RWPE1 (cell line): Measurements from ENCODE around the gene ZNF765.
"Not testable (repeated sequence)": the region's sequence is repeated elsewhere in the genome, so short reads cannot be mapped to it uniquely, and the experiment has no call there.

Experiments
- CTCF ChIA-PET: fragments of 350-600 bp; sonication (Branson Sonifier 250); formaldehyde crosslinking; extraction: SDS; loops from one replicate; lab custom pipeline; 2021; lab: Yijun Ruan, JAX
- POLR2A ChIA-PET: fragments of 400-600 bp; formaldehyde crosslinking; extraction: SDS; loops from one replicate; lab custom pipeline; 2020; ENCODE audit warnings: antibody characterized with exemption; ENCODE audit not compliant: low non-redundant PET; lab: Yijun Ruan, JAX
- DNase-seq: peaks from one replicate; pipeline ENCODE4 v3.0.0; 2012; ENCODE audit warnings: low spot score
- H3K27ac ChIP-seq: fragments of 450-650 bp; 2 replicates; pipeline ENCODE4 v1.5.1; 2017
- TF ChIP-seq, protein P1 (sequence below): fragments of 450-650 bp; conservative IDR thresholded peaks from 2 replicates; pipeline ENCODE4 v1.5.1; 2017; ENCODE audit warnings: low read depth, mild to moderate bottlenecking

Gene ZNF765

DNA sequence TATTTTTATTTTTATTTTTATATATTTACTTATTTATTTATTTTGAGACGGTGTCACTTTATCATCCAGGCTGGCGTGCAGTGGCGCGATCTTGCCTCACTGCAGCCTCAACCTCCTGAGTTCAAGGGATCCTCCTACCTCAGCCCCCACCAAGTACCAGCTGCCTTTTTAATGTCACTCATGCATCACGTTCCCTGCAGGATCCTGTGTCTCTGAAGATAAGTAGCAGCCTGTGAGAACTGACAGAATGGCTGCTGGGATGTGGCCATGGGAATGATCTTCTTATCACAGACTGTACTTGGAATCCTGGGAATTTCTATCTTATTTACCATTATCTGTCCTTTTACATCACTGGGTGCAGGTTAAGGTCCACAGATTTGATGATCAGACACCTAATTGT, 27.6 kb downstream of the ZNF765 start:
- POLR2A ChIA-PET = no interaction called here
- H3K27ac ChIP-seq = no peak overlapping the region
- CTCF ChIA-PET = no interaction called here
- no peak for DNase-seq
- TF ChIP-seq, protein P1, sequence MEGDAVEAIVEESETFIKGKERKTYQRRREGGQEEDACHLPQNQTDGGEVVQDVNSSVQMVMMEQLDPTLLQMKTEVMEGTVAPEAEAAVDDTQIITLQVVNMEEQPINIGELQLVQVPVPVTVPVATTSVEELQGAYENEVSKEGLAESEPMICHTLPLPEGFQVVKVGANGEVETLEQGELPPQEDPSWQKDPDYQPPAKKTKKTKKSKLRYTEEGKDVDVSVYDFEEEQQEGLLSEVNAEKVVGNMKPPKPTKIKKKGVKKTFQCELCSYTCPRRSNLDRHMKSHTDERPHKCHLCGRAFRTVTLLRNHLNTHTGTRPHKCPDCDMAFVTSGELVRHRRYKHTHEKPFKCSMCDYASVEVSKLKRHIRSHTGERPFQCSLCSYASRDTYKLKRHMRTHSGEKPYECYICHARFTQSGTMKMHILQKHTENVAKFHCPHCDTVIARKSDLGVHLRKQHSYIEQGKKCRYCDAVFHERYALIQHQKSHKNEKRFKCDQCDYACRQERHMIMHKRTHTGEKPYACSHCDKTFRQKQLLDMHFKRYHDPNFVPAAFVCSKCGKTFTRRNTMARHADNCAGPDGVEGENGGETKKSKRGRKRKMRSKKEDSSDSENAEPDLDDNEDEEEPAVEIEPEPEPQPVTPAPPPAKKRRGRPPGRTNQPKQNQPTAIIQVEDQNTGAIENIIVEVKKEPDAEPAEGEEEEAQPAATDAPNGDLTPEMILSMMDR = no peak

DNA sequence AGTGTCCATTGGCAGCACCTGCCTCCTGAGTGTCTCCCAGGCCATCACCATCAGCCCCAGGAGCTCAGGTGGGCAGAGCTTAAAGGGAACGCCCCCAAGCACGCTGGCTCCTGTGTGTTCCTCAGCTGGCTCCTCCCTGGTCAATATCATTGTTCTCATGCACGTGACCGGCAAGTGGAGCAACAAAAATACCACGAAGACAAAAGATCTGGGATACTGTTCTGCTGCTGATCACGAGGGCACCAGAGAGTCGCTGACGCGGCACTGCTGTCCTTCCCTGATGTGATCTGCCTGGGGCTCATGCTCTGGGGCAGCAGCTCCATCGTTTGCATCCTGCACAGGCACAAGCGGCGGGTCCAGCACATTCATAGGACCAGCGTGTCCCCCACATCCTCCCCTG, 28.1 kb downstream of the ZNF765 start:
- CTCF ChIA-PET, H3K27ac ChIP-seq, POLR2A ChIA-PET, DNase-seq: not testable (repeated sequence)

DNA sequence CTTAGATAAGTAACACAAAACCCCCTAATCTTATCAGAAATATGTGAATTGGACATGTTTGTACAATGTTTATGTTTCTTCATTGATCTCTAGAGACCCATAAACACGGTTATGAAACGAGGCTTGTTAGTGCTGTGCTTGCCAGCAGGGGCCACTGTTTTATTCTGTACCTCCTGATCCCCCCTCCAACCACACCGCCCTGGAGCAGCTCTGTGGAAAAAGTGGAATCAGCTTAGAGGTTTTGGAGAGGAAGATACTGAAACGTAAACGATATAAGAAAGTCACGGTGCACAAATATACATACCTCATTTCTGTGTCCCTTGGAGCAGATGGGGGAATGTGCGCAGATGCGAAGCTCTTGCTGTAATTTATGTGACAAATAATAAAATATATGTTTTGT, 28.7 kb downstream of the ZNF765 start:
- not testable (repeated sequence) for DNase-seq

DNA sequence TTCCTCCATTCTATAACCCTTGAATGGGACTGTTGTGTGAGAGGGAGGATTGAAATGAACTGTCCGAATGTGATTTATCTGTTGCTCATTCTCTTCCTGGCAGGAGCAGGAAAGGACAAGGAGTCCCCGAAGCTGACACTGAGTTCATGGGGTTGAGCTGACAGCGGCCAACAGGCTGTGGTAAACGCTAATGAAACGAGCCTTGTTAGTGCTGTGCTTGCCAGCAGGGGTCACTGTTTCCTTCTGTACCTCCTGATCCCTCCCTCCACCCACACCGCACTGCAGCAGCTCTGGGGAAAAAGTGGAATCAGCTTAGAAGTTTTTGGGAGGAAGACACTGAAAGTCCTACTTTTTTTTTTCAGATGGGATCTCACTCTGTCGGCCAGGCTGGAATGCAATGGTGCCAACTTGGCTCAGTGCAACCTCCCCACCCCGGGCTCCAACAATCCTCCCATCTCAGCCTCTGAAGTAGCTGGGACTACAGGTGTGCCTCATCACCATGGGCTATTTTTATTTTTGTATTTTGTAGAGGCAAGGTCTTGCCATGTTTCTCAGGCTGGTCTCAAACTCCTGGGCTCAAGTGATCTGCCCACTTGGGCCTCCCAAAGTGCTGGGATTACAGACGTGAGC, 30.1 kb downstream of the ZNF765 start:
- no peak for DNase-seq
- CTCF ChIA-PET = interaction anchor here (0.7 kb wide), 1 partner anchor 14 kb away, joined by 10 read pairs; no protein-coding TSS in a partner anchor
- POLR2A ChIA-PET = no interaction called here
- H3K27ac ChIP-seq = no peak overlapping the region
- TF ChIP-seq, protein P1 = no peak

More for the DNA sequence above, 28.7 kb downstream of the ZNF765 start:
- H3K27ac ChIP-seq, POLR2A ChIA-PET: not testable (repeated sequence)
- CTCF ChIA-PET = interaction anchor here (0.6 kb wide), 1 partner anchor 656 kb away, joined by 3 read pairs; no protein-coding TSS in a partner anchor

DNA sequence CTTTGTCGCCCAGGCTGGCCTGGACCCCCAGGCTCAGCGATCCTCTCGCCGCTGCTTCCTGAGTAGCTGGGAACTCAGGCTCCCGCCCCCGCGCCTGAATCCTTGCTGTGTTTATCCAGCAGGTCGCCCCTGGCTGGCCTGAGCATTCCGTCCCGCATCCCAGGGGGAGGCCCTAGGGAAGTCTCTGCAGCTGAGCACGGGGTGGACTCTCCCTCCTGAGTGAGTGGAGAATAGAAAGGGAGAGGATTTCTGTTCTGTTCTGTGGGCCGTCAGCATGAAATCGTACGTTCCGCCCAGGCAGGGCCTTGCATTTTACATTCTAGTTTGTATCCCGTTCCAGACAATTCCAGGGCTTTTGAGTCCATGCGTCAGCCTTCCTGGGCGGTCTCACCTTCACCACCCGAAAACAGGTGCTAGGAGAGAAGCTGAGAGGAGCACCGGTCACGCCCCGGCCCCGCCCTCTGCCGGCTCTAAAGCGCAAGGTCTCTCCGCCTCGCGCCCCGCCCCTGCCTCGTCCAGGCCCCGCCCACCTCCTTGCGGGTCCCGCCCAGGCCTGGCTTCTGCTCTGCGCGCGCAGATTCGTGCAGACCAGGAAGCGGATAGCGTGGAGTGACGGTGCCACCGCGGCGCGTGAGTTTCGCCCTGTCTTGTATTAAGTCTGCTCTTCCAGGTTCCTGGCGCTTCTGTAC, 36.6 kb downstream of the ZNF765 start, which contains the start of gene ZNF761:
ZNF761 (plus strand) TSS at position 586 of the 689 bp plus-strand sequence. CDS start 15,285 bp downstream, outside the sequence.
- ChIA-PET CTCF (interaction anchor here (0.6 kb wide), 1 partner anchor 54 kb away, joined by 3 read pairs; no protein-coding TSS in a partner anchor), POLR2A (interaction anchor here (0.7 kb wide), 1 partner anchor 18 kb away, joined by 3 read pairs; no protein-coding TSS in a partner anchor)
- TF ChIP-seq, protein P1 = no peak
- H3K27ac ChIP-seq = peak within 1 kb of the TSS; percentile 80
- DNase-seq = peak; percentile 89

DNA sequence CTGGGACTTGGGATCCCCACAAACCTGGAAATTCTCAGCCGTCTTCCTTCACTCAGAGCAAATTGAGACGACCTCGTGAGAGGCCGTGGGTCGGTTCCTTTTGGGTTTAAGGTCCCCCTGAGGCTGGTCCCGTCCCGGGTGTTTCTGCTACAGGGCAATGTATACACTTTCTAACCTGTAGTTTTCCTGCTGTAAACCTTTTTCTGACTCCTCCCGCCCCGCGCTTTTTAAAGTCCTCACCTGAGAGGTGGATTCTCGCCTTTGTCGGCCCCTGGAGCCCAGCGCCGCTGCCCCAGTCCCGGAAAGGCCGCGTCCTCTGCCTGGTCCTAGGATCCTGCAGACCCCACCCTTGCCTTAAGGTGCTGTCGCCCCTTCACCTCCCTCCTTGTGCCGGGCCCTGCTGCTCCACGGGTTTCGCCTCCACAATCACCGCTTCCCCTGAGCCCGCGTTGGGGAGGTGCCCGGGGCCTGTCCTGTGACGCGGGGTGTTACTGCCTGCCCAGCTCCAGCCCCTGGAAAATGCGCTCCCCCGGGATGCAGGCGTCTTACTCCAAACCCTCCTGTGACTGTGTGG, 37.2 kb downstream of the ZNF765 start:
- POLR2A ChIA-PET = interaction anchor here (0.7 to 1.0 kb wide), 2 partner anchors 19 to 1228 kb away, joined by 3 read pairs; no protein-coding TSS in a partner anchor
- CTCF ChIA-PET = interaction anchor here (0.6 kb wide), 1 partner anchor 53 kb away, joined by 3 read pairs; no protein-coding TSS in a partner anchor
- peak overlapping the region; percentile 80 for H3K27ac ChIP-seq
- DNase-seq = peak; percentile 3
- TF ChIP-seq, protein P1 = no peak

DNA sequence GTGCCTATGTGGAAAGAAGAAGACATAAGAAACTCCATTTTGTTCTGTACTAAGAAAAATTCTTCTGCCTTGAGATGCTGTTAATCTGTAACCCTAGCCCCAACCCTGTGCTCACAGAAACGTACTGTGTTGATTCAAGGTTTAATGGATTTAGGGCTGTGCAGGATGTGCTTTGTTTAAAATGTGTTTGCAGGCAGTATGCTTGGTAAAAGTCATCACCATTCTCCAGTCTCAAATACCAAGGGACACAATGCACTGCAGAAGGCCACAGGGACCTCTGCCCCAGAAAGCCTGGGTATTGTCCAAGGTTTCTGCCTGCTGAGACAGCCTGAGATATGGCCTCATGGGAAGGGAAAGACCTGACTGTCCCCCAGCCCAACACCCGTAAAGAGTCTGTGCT, 48.9 kb downstream of the ZNF765 start:
- CTCF ChIA-PET, POLR2A ChIA-PET, H3K27ac ChIP-seq, DNase-seq: not testable (repeated sequence)

DNA sequence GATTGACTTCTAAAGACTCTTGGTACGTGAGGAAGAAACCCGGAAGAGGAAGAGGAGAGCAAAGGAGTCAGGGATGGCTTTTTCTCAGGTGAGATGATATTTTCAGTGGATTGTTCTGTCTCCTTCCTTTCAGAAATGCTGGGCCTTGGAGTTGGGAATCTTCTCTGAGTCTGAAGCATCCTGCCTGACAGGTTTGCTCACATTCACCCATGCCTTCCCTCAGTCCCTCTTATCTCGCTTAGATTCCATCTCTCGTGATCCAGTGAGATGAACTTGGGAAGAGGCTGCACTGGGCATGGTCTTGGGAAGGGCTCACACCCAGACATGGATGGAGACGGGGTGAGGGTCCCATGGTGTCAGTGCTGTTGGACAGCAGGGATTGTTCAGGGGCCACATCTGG, 52.2 kb downstream of the ZNF765 start:
- H3K27ac ChIP-seq, CTCF ChIA-PET, POLR2A ChIA-PET, DNase-seq: not testable (repeated sequence)
